NCI-H524 (cell line): Measurements from ENCODE around the gene DNAH2.

ENCODE experiments used
- DNase-seq, 2 experiments: peaks; one replicate each; lab custom pipeline; 2025; lab: John Stamatoyannopoulos, UW

DNAH2 gene

DNA sequence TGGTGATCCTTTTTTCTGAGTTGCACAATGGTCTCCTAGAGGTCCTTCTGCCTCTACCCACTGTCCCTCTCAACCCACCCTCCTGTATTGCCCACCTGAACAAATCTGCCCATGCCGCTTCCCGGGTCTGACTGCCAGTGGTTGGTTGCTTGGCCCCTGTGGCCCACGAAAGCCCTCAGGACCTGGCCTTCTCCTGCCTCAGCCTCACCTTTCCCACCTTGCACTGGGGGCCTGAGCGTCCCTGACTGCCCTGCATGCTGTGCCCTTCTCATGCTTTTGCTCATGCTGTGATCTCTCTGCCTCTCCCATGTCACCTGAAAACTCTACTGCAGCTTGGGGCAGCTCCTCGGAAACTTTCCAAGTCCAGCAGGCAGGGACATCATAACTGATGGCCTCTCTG is 102.7 kb downstream of the DNAH2 start:
- DNase-seq: no peak

DNA sequence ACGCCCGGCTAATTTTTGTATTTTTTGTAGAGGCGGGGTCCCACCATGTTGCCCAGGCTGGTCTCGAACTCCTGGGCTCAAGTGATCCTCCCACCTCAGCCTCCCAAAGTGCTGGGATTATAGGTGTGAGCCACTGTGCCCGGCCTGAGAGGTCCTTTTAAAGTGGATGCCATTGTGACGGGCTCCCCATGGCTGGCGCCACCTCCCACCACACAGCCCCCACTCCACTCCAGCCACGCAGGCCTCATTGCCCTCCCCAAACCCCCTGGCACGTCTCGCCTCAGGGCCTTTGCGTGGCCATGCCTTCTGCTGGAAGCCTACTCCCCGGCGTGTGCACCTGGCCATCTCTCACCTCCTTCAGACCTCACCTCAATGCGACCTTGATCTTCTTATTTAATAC is 104.6 kb downstream of the DNAH2 start:
- DNase-seq: no peak

DNA sequence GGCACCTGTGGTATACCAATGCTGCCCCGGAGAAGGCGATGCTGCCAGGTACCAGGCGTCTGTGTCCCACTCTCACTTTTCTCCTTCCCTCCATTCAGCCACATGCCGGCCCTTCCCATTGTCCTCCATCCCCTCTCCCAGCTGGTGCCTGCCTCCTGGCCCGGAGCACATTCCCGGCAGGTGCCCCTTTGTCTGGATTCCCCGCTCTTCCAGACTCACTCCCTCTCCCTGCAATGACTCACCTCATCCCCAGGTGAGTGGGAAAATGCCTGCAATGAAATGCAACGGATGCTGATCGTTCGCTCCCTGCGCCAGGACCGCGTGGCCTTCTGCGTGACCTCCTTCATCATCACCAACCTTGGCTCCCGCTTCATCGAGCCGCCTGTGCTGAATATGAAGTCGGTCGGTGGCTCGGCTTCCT is 106.0 kb downstream of the DNAH2 start:
- no peak for DNase-seq

DNA sequence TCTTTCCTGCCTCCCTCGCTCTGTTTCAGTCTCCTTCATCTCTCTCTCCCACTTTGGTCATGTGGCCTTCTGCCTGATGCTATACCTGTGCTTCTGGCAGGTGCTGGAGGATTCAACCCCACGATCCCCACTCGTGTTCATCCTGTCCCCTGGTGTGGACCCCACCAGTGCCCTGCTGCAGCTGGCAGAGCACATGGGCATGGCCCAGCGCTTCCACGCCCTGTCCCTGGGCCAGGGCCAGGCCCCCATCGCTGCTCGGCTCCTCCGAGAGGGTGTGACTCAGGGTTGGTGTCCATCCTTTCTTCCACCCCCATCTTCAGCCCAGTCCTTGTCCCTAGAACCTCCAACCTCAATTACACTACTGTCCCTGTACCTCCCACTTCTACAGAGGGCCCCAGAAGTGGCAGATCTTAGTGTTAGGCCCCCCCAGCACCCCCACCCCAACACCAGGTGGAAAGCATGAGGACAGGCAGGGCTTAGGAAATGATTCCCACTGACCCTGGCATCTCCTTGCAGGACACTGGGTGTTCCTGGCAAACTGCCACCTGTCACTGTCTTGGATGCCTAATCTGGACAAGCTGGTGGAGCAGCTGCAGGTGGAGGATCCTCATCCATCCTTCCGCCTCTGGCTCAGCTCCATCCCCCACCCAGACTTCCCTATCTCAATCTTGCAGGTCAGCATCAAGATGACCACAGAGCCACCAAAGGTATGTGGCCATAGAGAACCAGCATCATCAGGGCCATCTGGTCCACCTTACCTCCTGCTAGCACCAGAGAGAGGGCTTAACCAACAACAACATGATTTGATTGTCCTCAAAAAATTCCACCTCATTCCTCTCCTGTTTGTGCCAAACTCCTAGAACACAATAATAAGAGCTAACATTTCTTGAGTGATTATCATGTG is 106.7 kb downstream of the DNAH2 start:
- peak in 1 of 2 experiments; percentile 66 for DNase-seq

DNA sequence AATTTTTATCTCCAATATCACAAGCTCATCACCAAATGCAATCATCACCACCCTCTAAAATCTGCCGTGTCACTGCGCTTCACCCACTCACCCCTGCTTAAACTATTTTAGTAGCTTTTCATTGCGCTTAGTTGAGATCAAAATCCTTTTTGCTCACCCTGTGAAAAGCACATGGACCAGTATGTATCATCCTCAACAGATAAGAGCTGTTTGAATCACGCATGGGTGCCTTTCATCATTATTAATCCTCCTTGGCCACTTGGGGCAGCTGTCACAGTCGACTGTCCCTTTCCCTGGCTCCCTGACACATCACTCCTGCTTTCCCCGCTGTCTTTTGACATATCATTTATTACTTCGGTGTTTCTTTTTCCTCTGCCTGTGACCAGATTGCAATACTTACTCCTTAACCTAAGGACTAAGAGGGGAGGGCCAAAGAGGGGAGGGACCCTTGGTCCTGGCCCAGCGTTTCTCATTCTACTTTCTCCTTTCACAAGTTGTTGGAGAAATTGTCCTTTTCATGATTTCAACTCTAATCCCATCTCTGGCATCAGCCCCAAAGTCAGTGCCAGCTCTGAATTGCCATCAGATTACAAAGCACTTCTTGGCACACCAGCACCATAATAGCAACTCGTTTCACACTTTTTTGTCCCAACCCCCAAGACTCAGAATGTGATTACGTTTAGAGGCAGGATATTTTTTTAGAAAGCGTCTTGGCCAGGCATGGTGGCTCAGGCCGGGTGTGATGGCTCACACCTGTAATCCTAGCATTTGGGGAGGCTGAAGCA is 107.9 kb downstream of the DNAH2 start:
- DNase-seq: peak; percentile 49 to 78

DNA sequence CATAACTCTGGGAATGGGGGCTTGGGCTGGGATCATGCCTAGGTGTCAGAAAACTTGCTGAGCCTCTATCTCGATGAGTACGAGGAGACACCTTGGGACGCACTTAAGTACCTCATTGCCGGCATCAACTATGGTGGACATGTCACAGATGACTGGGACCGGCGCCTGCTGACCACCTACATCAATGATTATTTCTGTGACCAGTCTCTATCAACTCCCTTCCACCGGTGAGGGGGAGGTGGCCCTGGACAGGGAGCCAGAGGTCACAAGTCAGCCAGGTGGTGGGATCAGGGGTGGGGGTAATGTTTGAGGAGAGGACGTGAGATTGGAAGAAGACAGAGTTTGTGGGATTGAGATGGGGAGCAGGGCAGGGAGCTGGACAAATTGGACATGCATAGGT is 113.1 kb downstream of the DNAH2 start:
- no peak for DNase-seq

DNA sequence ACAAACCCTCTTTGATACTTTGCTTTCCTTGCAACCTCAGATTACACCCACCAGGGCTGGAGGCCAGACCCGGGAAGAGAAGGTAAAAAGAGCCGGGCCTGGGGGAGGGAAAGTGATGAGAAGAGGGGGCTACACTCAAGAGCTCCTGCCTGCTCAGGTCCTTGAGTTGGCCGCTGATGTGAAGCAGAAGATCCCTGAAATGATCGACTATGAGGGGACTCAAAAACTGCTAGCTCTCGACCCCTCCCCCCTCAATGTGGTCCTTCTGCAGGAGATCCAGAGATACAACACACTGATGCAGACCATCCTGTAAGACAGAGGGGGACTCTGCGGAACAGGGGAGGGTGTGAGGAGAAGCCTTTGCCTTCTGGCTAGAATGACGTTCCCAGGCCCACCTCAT is 113.7 kb downstream of the DNAH2 start:
- no peak for DNase-seq

DNA sequence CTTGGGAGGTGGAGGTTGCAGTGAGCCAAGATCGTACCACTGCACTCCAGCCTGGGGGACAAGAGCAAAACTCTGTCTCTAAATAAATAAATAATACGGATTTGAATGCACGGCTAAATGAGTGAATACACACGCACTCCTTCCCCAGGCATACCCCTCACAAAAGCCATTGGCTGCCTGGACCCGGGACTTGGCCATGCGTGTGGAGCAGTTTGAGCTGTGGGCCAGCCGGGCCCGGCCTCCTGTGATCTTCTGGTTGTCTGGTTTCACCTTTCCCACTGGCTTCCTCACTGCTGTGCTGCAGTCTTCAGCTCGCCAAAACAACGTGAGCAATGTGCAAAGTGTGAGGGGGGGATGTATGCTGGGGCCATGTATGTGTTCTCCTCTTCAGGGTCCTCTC is 114.9 kb downstream of the DNAH2 start:
- DNase-seq: no peak

DNA sequence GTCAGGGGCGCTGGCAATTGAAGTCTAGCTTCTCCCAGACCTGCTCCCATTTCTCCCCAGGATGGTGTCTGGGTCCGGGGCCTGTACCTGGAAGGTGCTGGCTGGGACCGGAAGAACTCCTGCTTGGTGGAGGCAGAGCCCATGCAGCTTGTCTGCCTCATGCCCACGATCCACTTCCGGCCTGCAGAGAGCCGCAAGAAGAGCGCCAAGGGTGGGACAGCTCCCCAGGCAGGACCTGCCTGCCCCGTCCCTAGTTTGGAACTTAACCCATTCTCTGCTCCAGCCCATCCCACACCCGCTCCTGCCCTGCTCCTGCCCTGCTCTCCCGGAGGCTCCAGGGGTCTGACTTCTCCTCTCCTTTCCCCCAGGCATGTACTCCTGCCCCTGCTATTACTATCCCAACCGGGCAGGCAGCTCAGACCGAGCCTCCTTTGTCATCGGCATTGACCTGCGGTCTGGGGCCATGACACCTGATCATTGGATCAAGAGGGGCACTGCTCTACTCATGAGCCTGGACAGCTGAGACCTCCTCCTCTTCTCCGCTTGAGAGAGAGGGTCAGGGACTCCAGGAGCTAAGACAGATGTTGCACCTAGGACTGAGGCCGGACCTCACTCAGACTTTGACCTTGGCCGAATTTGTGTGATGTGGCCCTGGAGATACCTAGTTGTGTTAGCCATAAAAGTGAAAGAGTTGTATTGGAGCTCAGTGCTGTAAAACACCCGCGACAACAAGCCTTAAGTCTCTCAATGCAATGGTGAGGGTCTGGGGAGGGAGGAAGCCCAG is 115.7 kb downstream of the DNAH2 start:
- DNase-seq: no peak

DNA sequence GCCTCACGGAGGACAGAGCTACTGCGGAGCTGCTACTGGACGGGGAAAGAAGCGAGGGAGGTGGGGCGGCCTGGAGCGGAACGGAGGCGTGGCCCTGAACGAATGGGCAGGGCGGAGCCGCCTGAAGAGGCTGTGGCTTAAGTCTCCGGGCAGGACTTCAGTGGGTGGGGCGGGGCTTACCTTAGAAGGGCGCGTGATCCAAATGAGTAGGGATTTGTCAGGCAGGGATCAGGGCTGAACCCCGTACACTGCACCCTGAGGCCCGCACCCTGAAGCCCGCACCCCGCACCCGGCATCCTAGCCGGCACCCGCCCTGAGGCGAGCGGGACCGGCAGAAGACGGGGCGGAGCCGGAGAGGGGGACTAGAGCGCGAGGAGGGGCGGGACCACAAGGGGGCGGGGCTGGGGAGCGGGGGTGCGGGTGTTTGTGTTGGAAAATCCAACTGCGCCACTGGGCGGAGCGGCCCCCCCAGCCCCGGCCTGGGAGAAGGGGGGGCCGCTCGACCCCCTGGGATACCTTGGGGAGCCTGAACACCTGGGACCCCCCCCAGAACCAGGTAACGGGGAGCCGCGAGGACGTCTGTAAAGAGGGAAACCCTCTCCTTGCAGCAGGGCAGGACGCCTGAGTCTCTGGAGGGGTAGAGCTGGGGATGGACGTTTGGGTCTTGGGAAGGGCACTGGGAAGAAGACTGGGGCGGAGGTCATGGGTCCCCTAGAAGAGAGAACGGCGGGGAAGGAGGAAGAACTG is 116.4 kb downstream of the DNAH2 start, which contains the start of gene KDM6B:
Gene KDM6B, plus strand, starts transcription at position 423 of the 747 bp plus-strand sequence. CDS start 11,338 bp downstream, outside the sequence.
- DNase-seq: peak; percentile 35 to 60

DNA sequence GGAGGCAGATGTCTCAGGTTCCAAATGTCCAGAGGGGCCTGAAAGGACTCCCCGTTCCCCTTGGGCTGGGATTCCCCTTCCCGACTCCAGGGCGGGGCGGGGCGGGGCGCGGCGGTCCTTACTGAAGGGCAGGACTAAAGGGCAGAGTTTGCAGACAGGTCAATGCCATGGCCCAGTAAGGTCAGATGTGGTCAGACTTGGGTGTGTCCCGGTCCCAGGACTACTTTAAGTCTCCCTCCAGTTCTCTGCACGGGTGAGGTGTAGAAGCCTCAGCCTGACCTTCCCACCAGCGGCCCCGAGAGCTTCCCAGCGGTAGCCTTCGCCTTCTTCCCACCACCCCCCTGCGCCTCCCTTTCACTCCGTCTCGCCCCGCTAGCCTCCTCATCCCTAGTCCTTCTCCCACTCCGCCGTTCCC is 117.0 kb downstream of the DNAH2 start:
- no peak for DNase-seq

DNA sequence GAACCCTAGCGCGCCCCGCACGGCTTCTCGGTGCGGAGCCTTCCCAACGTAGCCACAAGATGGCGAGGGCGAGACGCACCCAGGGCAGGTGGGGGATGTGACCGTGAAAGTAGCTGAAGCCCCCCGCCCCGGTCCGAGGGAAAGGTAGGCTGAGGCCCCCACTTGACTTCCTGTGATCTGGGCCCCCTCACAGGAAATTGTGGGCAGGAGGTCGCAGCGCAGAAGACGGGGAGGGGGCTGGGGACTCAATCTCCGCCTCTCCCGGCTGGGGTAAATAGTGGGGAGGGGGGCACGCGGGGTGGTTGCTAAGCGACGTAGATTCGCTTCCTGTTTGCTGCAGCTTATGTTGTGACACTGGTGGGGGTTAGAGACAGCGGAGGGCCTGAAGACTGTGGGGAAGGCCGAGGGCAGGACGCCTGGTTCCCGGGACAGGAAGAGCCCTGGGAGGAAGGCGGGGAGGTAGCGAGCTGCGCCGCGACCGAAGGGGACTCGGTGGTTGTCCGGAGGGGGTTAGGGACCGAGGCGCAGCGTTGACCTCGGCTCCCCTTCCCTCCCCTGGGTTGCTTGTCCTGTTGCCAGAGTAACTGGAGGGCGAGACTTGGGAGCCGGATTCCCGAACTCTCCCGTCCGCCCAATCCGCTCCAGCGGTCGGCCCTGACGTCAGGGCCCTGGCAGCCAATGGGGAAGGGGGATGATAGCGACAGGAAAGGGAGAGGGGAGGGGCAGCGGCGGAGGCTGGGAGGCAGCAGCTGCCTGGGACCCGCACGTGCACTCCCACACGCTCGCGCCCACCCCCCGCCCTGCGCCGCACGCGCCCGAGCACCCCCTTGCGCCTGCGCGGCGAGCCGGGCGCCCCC is 117.6 kb downstream of the DNAH2 start:
- peak; percentile 87 to 91 for DNase-seq

DNA sequence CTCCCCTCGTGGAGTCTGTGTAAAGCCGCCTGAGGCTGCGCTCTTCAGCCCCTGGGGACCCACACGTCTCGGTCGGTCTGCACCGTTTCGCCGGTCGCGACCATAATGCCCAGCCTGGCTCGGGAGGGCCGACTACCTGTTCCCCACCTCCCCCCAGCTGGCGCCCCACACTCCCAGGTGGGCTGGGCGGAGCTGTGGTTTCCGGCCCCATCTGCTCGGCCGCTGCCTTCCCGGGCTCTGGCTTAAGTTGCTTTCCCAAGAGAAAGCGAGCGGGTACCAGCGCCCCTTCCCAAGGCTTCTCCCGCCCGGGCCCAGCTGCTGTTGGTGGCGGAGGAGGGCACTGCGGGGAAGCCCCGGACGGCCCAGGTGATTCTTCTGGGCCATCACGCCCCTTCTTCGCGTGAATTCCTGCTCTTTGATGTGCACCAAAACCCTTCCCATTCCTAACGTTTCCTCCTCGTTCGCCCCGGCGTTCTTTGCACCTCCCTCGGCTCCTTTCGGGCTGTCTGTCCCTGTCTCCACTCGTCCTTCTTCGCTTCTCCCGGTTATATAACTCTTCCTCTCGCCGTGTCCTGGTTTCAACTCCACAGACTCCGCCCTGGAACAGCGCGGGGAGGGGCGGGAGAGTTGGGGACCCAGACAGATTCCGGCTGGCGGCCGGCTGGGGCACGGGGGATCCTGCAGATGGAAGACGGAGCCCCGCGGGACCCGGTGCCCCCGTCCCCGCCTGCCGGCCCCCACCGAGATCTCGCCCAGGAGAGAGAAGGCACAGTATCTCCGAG is 118.5 kb downstream of the DNAH2 start:
- peak; percentile 41 to 72 for DNase-seq

DNA sequence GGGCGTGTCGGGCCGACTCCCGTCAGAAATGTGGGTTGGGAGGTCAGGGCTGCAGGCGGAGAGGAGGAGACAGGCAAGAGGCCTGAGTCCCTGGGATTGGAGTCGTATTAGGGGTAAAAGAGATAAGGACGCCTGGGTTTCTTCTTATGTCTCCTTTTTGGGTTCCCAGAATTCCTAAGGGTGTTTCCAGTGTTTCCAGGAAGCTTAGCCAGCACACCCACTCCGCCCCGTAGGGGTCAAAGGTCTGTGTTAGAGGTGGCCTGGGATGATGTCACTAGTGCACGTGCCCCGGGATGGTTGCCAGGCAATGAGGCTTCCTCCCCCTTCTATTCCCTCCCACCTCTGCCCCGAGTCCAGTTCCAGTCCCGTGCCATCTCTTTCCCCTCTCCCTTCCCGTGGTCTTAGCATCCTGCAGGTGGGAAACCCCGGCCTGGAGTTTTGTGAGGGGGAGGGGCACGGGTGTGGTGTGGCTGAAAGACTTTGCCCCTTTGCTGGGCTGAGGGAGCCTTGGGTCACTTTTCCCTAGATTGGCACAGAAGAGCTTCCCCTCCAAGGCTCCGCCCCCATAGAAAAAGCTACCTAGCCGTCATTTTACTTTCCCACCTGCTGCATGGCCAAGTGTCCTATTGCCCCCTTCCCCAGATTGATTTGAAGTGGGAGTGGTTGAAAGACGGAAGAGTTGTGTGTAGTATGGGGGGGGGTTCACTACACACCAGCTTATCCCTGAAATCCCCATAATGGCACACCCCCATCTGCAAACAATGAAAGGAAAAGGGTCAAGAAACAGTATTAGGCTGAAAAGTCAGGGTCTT is 119.3 kb downstream of the DNAH2 start:
- peak; percentile 84 to 89 for DNase-seq

DNA sequence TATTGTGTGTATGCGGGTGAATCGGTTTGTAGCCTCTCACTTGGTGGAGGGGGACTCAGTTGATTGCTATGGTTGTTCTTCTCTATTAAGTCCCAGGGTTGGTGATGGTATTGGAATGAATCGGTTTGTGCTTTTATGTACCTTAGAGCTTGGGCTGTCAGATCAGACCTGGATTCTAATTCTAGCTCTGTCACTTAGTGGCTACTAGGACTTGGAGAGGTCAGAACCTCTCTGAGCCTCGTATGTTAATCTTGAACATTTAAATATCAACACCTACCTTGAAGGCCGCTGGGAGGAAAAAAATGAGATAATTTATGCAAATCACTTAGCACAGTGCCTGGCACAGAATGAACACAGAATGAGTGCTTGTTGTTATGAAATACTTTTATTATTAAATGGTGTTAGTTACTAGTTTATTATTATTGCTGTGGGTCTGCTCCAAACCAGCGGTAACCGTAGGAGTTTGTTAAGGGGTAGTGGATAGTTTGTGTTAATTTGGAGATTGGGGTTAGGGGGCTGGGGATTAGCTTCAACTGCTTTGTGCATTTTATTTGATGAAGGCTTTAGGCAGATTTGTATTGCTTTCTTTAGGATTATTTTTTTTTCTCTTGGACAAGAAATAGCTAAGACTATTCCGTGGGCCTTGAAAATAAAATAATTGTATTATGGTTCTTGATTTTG is 120.0 kb downstream of the DNAH2 start:
- DNase-seq: no peak

DNA sequence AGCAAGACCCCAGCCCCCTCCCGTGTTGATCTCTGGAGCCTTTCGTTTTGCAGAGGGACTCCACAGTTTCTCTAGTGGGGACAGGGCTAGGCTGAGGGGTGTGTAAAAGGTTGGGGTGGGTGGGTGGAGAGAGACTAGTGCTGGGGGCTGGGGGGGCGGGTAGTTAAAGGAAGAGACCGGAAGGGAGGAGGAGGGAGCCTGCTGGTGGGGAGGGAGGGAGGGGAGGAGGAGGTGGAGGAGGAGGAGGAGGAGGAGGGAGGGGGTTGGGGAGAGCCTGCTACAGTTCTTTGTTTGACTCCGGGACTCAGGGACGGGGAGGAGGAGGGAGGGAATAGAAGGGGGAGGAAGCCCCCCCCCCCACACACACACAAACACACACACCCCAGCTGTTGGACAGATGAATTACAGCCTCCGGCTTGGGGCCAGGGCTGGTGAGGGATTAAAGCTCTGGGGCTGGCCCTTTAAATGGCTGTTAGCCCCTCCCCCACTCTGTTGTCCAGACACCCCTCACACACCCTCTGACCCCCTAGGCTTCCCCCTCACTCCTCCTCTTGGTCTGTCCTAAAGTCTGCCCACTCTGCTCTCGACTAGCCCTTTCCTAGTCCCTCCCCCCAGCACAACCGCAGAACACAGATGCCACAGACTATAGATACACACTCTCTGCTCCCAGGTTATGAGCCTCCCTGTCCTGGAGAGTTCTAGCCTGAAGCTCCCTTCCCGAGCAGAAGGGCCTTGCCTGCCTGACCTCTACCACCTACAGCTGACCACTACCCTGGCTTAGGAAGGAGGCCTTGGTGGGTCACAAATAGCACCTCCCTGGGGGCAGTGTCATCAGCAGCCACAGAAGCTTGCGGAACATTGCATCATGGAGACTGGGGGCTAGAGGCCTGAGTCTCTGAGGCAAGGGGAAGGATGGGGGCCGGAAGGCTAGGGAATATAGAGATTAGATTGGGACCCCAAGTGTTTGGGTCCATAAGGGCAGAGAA is 120.8 kb downstream of the DNAH2 start:
- peak in 1 of 2 experiments; percentile 28 for DNase-seq
